GM21515 (cell line): Measurements from ENCODE around the gene S100P.
A peak's percentile ranks its signal among the peaks of the same experiment; 100 is the strongest.

Experiments used
- ATAC-seq: cut with Tn5 transposase; IDR thresholded peaks from one replicate; pipeline ENCODE4 v1.9.1; 2021; ENCODE audit not compliant: unreplicated experiment

S100P gene

GRCh38 chr4:6695660-6696610 lies 2.3 kb downstream of the S100P start:
- ATAC-seq = no peak

- ATAC-seq = no peak
These were observed 2.9 kb downstream of the S100P start for GRCh38 chr4:6696611-6697010.

GRCh38 chr4:6697131-6697530 lies 3.5 kb downstream of the S100P start:
- ATAC-seq = no peak

GRCh38 chr4:6699388-6699787 lies 5.7 kb downstream of the S100P start:
- no peak for ATAC-seq

GRCh38 chr4:6699903-6700302 lies 6.2 kb downstream of the S100P start:
- ATAC-seq = no peak

- no peak for ATAC-seq
These were observed 7.7 kb downstream of the S100P start for GRCh38 chr4:6701371-6701770.

GRCh38 chr4:6702761-6703160 lies 9.1 kb downstream of the S100P start:
- no peak for ATAC-seq

GRCh38 chr4:6703786-6704185 lies 10.1 kb downstream of the S100P start:
- no peak for ATAC-seq

- no peak for ATAC-seq
These were observed 12.0 kb downstream of the S100P start for GRCh38 chr4:6705646-6706045.

GRCh38 chr4:6706173-6706572 lies 12.5 kb downstream of the S100P start:
- ATAC-seq = no peak

GRCh38 chr4:6709230-6710114 lies 15.8 kb downstream of the S100P start, which contains the start of gene MRFAP1L1:
Gene MRFAP1L1, minus strand, starts transcription at chr4:6709865. Its CDS starts 236 bp downstream, at chr4:6709629.
- ATAC-seq = peak; percentile 51

- no peak for ATAC-seq
These were observed 16.6 kb downstream of the S100P start for GRCh38 chr4:6710282-6710681.

GRCh38 chr4:6710996-6711395 lies 17.3 kb downstream of the S100P start:
- no peak for ATAC-seq

- ATAC-seq = no peak
These were observed 21.3 kb downstream of the S100P start for GRCh38 chr4:6714954-6715353.

GRCh38 chr4:6715704-6716017 lies 22.0 kb downstream of the S100P start:
- no peak for ATAC-seq

GRCh38 chr4:6716018-6716911 lies 22.6 kb downstream of the S100P start, which contains the start of gene BLOC1S4:
Gene BLOC1S4, plus strand, starts transcription at chr4:6716174. Its CDS starts 36 bp downstream, at chr4:6716210.
- peak; percentile 79 for ATAC-seq

- ATAC-seq = no peak
These were observed 23.4 kb downstream of the S100P start for GRCh38 chr4:6716958-6717655.

GRCh38 chr4:6718932-6719610 lies 25.4 kb downstream of the S100P start:
- ATAC-seq = no peak

- no peak for ATAC-seq
These were observed 26.0 kb downstream of the S100P start for GRCh38 chr4:6719611-6720179.
